ENCODE data around the gene CCDC171. TPM values are rescaled to one million over a fixed set of nuclear protein-coding genes. Genes with fewer than 3 reads are reported as not detected.
A peak's percentile ranks its signal among the peaks of the same experiment; 100 is the strongest.

CCDC171 gene
- total RNA-seq, 4 donors from 2014 or later: 2.5 to 4.2 (median 3.3) TPM

GRCh38 chr9:15882883-15883282 lies 330.0 kb downstream of the CCDC171 start:
- TF ChIP-seq, protein P1, sequence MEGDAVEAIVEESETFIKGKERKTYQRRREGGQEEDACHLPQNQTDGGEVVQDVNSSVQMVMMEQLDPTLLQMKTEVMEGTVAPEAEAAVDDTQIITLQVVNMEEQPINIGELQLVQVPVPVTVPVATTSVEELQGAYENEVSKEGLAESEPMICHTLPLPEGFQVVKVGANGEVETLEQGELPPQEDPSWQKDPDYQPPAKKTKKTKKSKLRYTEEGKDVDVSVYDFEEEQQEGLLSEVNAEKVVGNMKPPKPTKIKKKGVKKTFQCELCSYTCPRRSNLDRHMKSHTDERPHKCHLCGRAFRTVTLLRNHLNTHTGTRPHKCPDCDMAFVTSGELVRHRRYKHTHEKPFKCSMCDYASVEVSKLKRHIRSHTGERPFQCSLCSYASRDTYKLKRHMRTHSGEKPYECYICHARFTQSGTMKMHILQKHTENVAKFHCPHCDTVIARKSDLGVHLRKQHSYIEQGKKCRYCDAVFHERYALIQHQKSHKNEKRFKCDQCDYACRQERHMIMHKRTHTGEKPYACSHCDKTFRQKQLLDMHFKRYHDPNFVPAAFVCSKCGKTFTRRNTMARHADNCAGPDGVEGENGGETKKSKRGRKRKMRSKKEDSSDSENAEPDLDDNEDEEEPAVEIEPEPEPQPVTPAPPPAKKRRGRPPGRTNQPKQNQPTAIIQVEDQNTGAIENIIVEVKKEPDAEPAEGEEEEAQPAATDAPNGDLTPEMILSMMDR (IDR thresholded peaks at IDR 0.05): no peak
- H3K4me3 ChIP-seq (ENCODE audit: low read depth, poor library complexity, severe bottlenecking): no peak overlapping the region
- intact Hi-C loops (cut with DNase I; ENCODE audit: low total_unique reads): no loop called here
- DNase-seq (ENCODE audit: low spot score in 2 of 2): no peak
- WGBS, 2 donors: 93 to 98% methylated on average over 3 of the region's 3 CpGs

DNA sequence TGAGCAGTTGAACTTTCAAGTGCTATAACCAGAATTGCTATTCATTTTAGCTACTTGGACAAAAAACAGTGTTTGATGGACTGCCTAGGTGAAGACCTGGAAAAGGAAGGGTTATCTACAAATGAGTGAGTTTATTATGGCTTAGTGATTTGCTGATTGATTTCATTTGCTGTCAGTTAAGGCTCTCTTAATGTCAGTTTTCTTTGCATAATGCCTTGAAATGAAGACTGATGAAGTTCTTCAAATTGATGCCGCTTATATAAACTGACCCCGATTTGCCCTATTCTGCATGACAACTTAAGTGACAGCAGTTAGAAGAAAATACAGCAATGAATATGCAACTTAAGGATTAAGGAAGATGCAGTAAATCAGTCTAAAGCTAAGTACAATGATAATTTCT lies 332.6 kb downstream of the CCDC171 start:
- 96 to 99% methylated on average over 2 of the region's 2 CpGs for WGBS, 2 donors

GRCh38 chr9:15889555-15889954 lies 336.7 kb downstream of the CCDC171 start:
- no peak for TF ChIP-seq POLR2A (IDR thresholded peaks at IDR 0.05)
- TF ChIP-seq, protein P1 (IDR thresholded peaks at IDR 0.05): no peak
- H3K4me3 ChIP-seq (ENCODE audit: low read depth, poor library complexity, severe bottlenecking): no peak overlapping the region
- intact Hi-C loops (cut with DNase I; ENCODE audit: low total_unique reads): no loop called here
- no peak for DNase-seq (ENCODE audit: low spot score in 2 of 2)
- WGBS, 2 donors: 84 to 91% methylated on average over 1 of the region's 1 CpG

More for the DNA sequence above, 332.6 kb downstream of the CCDC171 start:
- intact Hi-C loops (cut with DNase I; ENCODE audit: low total_unique reads): no loop called here
- no peak for DNase-seq (ENCODE audit: low spot score in 2 of 2)
- H3K4me3 ChIP-seq (ENCODE audit: low read depth, poor library complexity, severe bottlenecking): no peak overlapping the region
- no peak for TF ChIP-seq POLR2A (IDR thresholded peaks at IDR 0.05)
- TF ChIP-seq, protein P1 (IDR thresholded peaks at IDR 0.05): no peak

DNA sequence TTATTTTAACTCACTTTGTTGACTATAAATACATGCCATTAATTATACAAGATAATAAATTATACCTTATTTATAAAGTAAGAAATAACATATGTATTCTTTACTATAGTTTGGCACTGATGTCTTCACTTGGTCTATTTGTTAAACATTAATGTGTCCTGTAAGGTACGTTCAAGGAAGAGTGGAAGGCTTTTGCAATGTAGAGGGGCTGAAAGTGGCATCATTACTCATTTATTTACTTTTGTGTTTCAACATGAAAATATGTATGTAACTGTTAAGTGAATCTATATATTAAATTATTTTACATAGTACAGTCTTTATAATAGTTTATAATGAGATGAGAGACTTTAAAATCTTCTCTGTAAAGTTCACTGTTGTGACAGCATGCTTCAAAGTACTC lies 348.7 kb downstream of the CCDC171 start:
- H3K4me3 ChIP-seq (ENCODE audit: low read depth, poor library complexity, severe bottlenecking): no peak overlapping the region
- intact Hi-C loops (cut with DNase I; ENCODE audit: low total_unique reads): no loop called here
- DNase-seq (ENCODE audit: low spot score in 2 of 2): no peak
- WGBS, 2 donors: 81 to 82% methylated on average over 1 of the region's 1 CpG
- TF ChIP-seq, protein P1 (IDR thresholded peaks at IDR 0.05): no peak
- TF ChIP-seq POLR2A (IDR thresholded peaks at IDR 0.05): no peak

GRCh38 chr9:15909297-15909696 lies 356.5 kb downstream of the CCDC171 start:
- H3K4me3 ChIP-seq (ENCODE audit: low read depth, poor library complexity, severe bottlenecking): no peak overlapping the region
- peak in 1 of 2 donors; percentile 14 for DNase-seq (ENCODE audit: low spot score in 2 of 2)
- intact Hi-C loops (cut with DNase I; ENCODE audit: low total_unique reads): no loop called here
- 79 to 88% methylated on average over 6 of the region's 6 CpGs for WGBS, 2 donors
- TF ChIP-seq, protein P1 (IDR thresholded peaks at IDR 0.05): no peak
- TF ChIP-seq POLR2A (IDR thresholded peaks at IDR 0.05): no peak

GRCh38 chr9:15915711-15916110 lies 362.9 kb downstream of the CCDC171 start:
- no peak for TF ChIP-seq POLR2A (IDR thresholded peaks at IDR 0.05)
- TF ChIP-seq, protein P1 (IDR thresholded peaks at IDR 0.05): no peak
- intact Hi-C loops (cut with DNase I; ENCODE audit: low total_unique reads): no loop called here
- DNase-seq (ENCODE audit: low spot score in 2 of 2): no peak
- H3K4me3 ChIP-seq (ENCODE audit: low read depth, poor library complexity, severe bottlenecking): no peak overlapping the region
